ENCODE measurements around the gene RILPL1. TPM values are rescaled to one million over a fixed set of nuclear protein-coding genes. Genes with fewer than 3 reads are reported as not detected.

Gene RILPL1
- total and polyA plus RNA-seq, 10 of the 15 experiments (the other 5 are each of a cell fraction or from before 2014, with no cell fraction given) = 0.05 to 0.61 (median 0.25) TPM

- Histone ChIP-seq H3K9ac (ENCODE audit: control insufficient read depth, insufficient read depth, low read length) (no peak overlapping the region), H3K27ac (ENCODE audit: control insufficient read depth, insufficient read depth) (no peak overlapping the region), H4K20me1 (ENCODE audit: control insufficient read depth, insufficient read depth) (no peaks in the 10 kb centered on the region), H3K27me3 (replicated peaks in 1 of 2; ENCODE audit: control insufficient read depth in 2 of 2, insufficient read depth in 2 of 2, low read length in 1 of 2) (no peaks in the 10 kb centered on the region), H3K36me3 (ENCODE audit: control insufficient read depth in 2 of 2, insufficient read depth in 2 of 2, low read length in 1 of 2) (no peaks in the 10 kb centered on the region), H3K4me1 (ENCODE audit: control insufficient read depth, insufficient read depth, low read length) (no peaks in the 10 kb centered on the region), H3K9me3 (replicated peaks; ENCODE audit: control insufficient read depth, insufficient read depth, low read length) (no peaks in the 10 kb centered on the region), H2AFZ (ENCODE audit: control insufficient read depth, low read depth, low read length) (no peak overlapping the region), H3K4me3 (no peak overlapping the region), H3K79me2 (ENCODE audit: control insufficient read depth, insufficient read depth, low read length) (no peaks in the 10 kb centered on the region), H3K4me2 (ENCODE audit: control insufficient read depth, insufficient read depth) (no peak overlapping the region)
- WGBS (ENCODE audit: insufficient coverage, insufficient replicate concordance, low lambda C conversion rate, missing lambda C conversion rate) = 71% methylated on average over 20 of the region's 20 CpGs
- CTCF ChIA-PET = interaction anchor here (1.0 kb wide), 1 partner anchor 1570 kb away, joined by 3 read pairs; the partner anchor contains the start of gene CFAP251
- SMC1A ChIA-PET (ENCODE audit: uncharacterized antibody, unreplicated experiment) = no interaction called here
- RAD21 ChIA-PET (ENCODE audit: unreplicated experiment) = no interaction called here
- FAIRE-seq = no peak
- TF ChIP-seq REST (IDR thresholded peaks at IDR 0.05; ENCODE audit: low read depth, low read length) (no peak), SMAD1 (IDR thresholded peaks at IDR 0.05; ENCODE audit: low read depth, partially characterized antibody) (no peak), NFIC (IDR thresholded peaks at IDR 0.05; ENCODE audit: low read depth, low read length) (no peak), LARP7 (IDR thresholded peaks at IDR 0.05) (no peak), IKZF1 (conservative IDR thresholded peaks at IDR 0.05) (no peak), STAT1 (conservative IDR thresholded peaks at IDR 0.05) (no peak), CREB1 (IDR thresholded peaks at IDR 0.05; ENCODE audit: low read depth) (no peak), PAX5 (IDR thresholded peaks at IDR 0.05; ENCODE audit: borderline replicate concordance, low read depth, low read length) (no peak), FOXM1 (IDR thresholded peaks at IDR 0.05; ENCODE audit: low read depth, low read length) (no peak), CUX1 (IDR thresholded peaks at IDR 0.05; ENCODE audit: insufficient replicate concordance, low read depth, low read length) (no peak), POLR2A (IDR thresholded peaks at IDR 0.05; ENCODE audit: low read depth, low read length) (no peak)
- ATAC-seq = no peak
- in situ Hi-C loops (cut with MboI) (no loop called here), intact Hi-C loops (cut with micrococcal nuclease; ENCODE audit: unreplicated experiment) (no loop called here)
- no TSS peak for BruUV-seq (replicated peaks)
- no peak for DNase-seq (ENCODE audit: low read depth, low spot score)
- POLR2A ChIA-PET = no interaction called here
These were observed 44.8 kb downstream of the RILPL1 start for GRCh38 chr12:123488539-123489230.

Data from GM12878 (cell line).